Right lobe of liver (tissue), 4 donors: ENCODE data around the gene SPDYE18.
"Not testable (repeated sequence)": the region's sequence is repeated elsewhere in the genome, so short reads cannot be mapped to it uniquely, and the experiment has no call there.

Source experiments
- POLR2A ChIP-seq: fragments of 450-650 bp; IDR thresholded peaks from one replicate; pipeline ENCODE4 v1.6.1; 2017; ENCODE audit warnings: antibody characterized with exemption, mild to moderate bottlenecking
- TF ChIP-seq, protein P1 (sequence below), 4 donors: fragments of 200-600 bp in 3 of 4; fragments of 450-650 bp in 1 of 4; IDR thresholded peaks; one replicate each; pipeline versions ENCODE4 v1.5.1 to v1.8.0; 2016 to 2022; ENCODE audit warnings: antibody characterized with exemption in 4 of 4, mild to moderate bottlenecking in 2 of 4
- donor health status: DM: no; HTN: no; CAD: no.
- donor health status: DM: no; HTN: no; CAD: no.
- donor health status: DM: no; HTN: yes; CAD: no.

- TF ChIP-seq, protein P1, sequence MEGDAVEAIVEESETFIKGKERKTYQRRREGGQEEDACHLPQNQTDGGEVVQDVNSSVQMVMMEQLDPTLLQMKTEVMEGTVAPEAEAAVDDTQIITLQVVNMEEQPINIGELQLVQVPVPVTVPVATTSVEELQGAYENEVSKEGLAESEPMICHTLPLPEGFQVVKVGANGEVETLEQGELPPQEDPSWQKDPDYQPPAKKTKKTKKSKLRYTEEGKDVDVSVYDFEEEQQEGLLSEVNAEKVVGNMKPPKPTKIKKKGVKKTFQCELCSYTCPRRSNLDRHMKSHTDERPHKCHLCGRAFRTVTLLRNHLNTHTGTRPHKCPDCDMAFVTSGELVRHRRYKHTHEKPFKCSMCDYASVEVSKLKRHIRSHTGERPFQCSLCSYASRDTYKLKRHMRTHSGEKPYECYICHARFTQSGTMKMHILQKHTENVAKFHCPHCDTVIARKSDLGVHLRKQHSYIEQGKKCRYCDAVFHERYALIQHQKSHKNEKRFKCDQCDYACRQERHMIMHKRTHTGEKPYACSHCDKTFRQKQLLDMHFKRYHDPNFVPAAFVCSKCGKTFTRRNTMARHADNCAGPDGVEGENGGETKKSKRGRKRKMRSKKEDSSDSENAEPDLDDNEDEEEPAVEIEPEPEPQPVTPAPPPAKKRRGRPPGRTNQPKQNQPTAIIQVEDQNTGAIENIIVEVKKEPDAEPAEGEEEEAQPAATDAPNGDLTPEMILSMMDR (IDR thresholded peaks at IDR 0.05): not testable (repeated sequence)
- TF ChIP-seq POLR2A: not testable (repeated sequence)
Observed at GRCh38 chr7:77079624-77080023, 17.3 kb upstream of the SPDYE18 start.
